ENCODE measurements around the gene CP.

DNA sequence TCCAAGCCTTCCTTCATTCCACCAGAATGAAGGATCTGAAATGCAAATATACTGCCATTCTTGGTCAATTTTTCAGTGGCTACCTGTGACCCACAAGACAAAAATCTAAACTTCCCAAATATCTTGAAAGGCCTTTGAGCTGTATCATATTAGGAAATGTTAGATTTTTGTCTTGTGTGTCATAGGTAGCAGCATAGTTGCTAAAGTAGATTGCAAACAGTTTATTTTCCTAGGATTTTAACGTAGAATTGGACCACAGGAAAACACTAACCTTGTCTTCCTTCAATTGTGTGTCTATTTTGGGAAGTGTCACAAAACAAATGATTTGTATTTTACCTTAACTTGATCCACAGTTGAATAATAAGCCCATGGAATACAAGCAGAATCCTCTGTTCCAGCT, 42.4 kb downstream of the CP start:
- TF ChIP-seq, protein P1, sequence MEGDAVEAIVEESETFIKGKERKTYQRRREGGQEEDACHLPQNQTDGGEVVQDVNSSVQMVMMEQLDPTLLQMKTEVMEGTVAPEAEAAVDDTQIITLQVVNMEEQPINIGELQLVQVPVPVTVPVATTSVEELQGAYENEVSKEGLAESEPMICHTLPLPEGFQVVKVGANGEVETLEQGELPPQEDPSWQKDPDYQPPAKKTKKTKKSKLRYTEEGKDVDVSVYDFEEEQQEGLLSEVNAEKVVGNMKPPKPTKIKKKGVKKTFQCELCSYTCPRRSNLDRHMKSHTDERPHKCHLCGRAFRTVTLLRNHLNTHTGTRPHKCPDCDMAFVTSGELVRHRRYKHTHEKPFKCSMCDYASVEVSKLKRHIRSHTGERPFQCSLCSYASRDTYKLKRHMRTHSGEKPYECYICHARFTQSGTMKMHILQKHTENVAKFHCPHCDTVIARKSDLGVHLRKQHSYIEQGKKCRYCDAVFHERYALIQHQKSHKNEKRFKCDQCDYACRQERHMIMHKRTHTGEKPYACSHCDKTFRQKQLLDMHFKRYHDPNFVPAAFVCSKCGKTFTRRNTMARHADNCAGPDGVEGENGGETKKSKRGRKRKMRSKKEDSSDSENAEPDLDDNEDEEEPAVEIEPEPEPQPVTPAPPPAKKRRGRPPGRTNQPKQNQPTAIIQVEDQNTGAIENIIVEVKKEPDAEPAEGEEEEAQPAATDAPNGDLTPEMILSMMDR (IDR thresholded peaks at IDR 0.05 in 2 of 3, conservative IDR thresholded peaks at IDR 0.05 in 1 of 3; ENCODE audit: borderline replicate concordance in 1 of 3, insufficient read depth in 1 of 3, low read depth in 2 of 3, low read length in 2 of 3) = no peak
- TF ChIP-seq SRF (IDR thresholded peaks at IDR 0.05; ENCODE audit: low read depth) = no peak
- no peak for TF ChIP-seq EZH2phosphoT487 (IDR thresholded peaks at IDR 0.05; ENCODE audit: borderline replicate concordance)
- TF ChIP-seq, protein P2, sequence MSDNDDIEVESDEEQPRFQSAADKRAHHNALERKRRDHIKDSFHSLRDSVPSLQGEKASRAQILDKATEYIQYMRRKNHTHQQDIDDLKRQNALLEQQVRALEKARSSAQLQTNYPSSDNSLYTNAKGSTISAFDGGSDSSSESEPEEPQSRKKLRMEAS (IDR thresholded peaks at IDR 0.05) = no peak
- no peak for TF ChIP-seq POLR2A (IDR thresholded peaks at IDR 0.05; ENCODE audit: borderline replicate concordance, extremely low read depth, insufficient read depth, insufficient read length)
- TF ChIP-seq, protein P3, sequence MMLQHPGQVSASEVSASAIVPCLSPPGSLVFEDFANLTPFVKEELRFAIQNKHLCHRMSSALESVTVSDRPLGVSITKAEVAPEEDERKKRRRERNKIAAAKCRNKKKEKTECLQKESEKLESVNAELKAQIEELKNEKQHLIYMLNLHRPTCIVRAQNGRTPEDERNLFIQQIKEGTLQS (IDR thresholded peaks at IDR 0.05) = no peak
- no peak for TF ChIP-seq CEBPB (IDR thresholded peaks at IDR 0.05; ENCODE audit: low read depth)
